HepG2 (cell line): ENCODE results near the gene DNAJC8. TPM values are rescaled to one million over a fixed set of nuclear protein-coding genes. Genes with fewer than 3 reads are reported as not detected.

Experiments
- ATAD3A ChIP-seq: sonication (generic); formaldehyde crosslinking; IDR thresholded peaks from 2 replicates; pipeline ENCODE4 v1.4.0; 2020; ENCODE audit warnings: missing genetic modification reagents
- CEBPG ChIP-seq: IDR thresholded peaks from 2 replicates; pipeline ENCODE4 v1.6.1; 2016
- HDAC1 ChIP-seq: sonication (generic); formaldehyde crosslinking; IDR thresholded peaks from 2 replicates; pipeline ENCODE4 v1.5.1; 2020; ENCODE audit warnings: mild to moderate bottlenecking, missing genetic modification reagents
- NKX3-1 ChIP-seq: sonication (generic); formaldehyde crosslinking; IDR thresholded peaks from 2 replicates; pipeline ENCODE4 v1.5.0; 2020; ENCODE audit warnings: missing genetic modification reagents
- PCBP1 ChIP-seq: fragments of 200-400 bp; formaldehyde crosslinking; IDR thresholded peaks from 2 replicates; pipeline ENCODE4 v1.6.1; 2017; ENCODE audit warnings: mild to moderate bottlenecking, low read depth, low read length, borderline replicate concordance
- PITX1 ChIP-seq: sonication (generic); formaldehyde crosslinking; IDR thresholded peaks from 2 replicates; pipeline ENCODE4 v1.5.1; 2020; ENCODE audit warnings: mild to moderate bottlenecking, missing genetic modification reagents
- POLR2A ChIP-seq, 2 experiments: IDR thresholded peaks; 2 replicates each; pipeline ENCODE4 v1.6.1; 2011; ENCODE audit warnings: low read depth in 2 of 2, low read length in 2 of 2, mild to moderate bottlenecking in 1 of 2, moderate library complexity in 1 of 2; ENCODE audit not compliant: insufficient read depth in 1 of 2
- TARDBP ChIP-seq: sonication (generic); formaldehyde crosslinking; IDR thresholded peaks from 2 replicates; pipeline ENCODE4 v1.8.0; 2022; ENCODE audit warnings: mild to moderate bottlenecking, missing genetic modification reagents
- ZNF563 ChIP-seq: sonication (generic); formaldehyde crosslinking; IDR thresholded peaks from 2 replicates; pipeline ENCODE4 v1.8.0; 2022; ENCODE audit warnings: mild to moderate bottlenecking, moderate library complexity, missing genetic modification reagents
- ZSCAN25 ChIP-seq: sonication (generic); formaldehyde crosslinking; IDR thresholded peaks from 2 replicates; pipeline ENCODE4 v1.8.0; 2022; ENCODE audit warnings: mild to moderate bottlenecking, missing genetic modification reagents
- polyA plus RNA-seq, 8 experiments: library from polyadenylated mRNA; depleted of rRNA in 3 of 8; stranded (reverse) in 7 of 8; unstranded in 1 of 8; fragments of >200 nt; fragmentation: Illumina TruSeq in 4 of 8; extraction: Trizol in 4 of 8; gene quantifications; 2 replicates each; pipeline versions ENCODE4 v1.2.1 to v1.2.3, GENCODE V29; 2011 to 2016; ENCODE audit warnings: low read depth in 4 of 8, missing spikeins in 1 of 8, mixed read lengths in 1 of 8; ENCODE audit not compliant: insufficient read depth in 1 of 8
- total RNA-seq, 5 experiments: library from RNA; depleted of rRNA; stranded (reverse); fragments of >200 nt; fragmentation: Illumina TruSeq; extraction: Trizol; gene quantifications; 2 replicates each; pipeline ENCODE4 v1.2.3, GENCODE V29; 2016; ENCODE audit warnings: low read depth in 1 of 5
- TF ChIP-seq, protein P1 (sequence below): sonication (generic); formaldehyde crosslinking; IDR thresholded peaks from 2 replicates; pipeline ENCODE4 v1.5.1; 2020; ENCODE audit warnings: mild to moderate bottlenecking, missing genetic modification reagents, moderate library complexity
- TF ChIP-seq, protein P2 (sequence below): sonication (generic); formaldehyde crosslinking; IDR thresholded peaks from 2 replicates; pipeline ENCODE4 v1.4.0; 2020; ENCODE audit warnings: mild to moderate bottlenecking, missing genetic modification reagents
- TF ChIP-seq, protein P3 (sequence below): sonication (generic); formaldehyde crosslinking; IDR thresholded peaks from 2 replicates; pipeline ENCODE4 v1.4.0; 2020; ENCODE audit warnings: missing genetic modification reagents
- TF ChIP-seq, protein P4 (sequence below): IDR thresholded peaks from 2 replicates; pipeline ENCODE4 v1.6.1; 2016; ENCODE audit warnings: missing biosample characterization, missing genetic modification reagents, low read depth
- TF ChIP-seq, protein P5 (sequence below): sonication (generic); formaldehyde crosslinking; IDR thresholded peaks from 2 replicates; pipeline ENCODE4 v1.4.0; 2020; ENCODE audit warnings: missing genetic modification reagents

Gene DNAJC8
- total and polyA plus RNA-seq, 2 of the 13 experiments (the other 11 are each of a cell fraction or from before 2014, with no cell fraction given) = 54.5 to 126 TPM

DNA sequence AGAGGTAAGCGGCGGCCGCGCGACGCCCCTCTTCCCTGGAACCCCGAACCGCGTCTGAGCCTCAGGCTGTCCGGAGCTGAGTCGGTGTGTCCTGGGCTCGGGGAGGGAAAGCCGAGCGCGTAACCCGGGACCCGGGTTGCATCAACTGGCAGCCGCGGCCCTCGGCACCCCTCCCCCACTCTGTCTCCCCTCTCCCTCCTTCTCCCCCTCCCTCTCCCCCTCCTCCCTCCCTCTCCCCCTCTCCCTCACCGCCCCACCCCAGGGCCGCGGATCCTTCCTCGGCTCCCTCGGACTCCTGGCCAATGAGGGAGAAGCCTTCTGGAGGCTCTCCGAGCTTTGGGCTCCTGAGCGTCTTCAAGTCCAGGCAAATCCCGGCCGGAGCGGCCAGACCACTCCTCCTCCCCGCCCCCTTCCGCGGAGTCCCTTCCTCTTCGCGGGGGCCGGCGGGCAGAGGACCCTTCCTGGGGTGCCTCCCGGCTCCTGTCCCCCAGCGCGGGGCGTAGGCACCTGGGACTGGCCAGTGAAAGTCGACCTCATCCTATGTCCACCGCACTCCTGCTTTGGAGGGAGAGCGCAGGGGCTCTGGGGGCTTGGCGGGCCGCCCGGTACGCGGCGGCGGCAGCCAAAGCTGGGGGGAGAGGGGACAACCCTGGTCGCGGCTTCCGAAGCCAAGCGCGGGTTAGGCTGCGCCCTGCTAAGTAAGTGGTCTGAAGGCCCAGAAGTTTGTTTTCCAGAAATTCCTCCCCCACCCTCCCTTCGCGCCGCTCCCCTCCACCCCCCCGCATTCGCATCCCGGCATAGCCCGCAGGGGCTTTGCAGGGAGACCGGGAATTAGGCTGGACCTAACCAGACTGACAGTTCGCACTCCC, 27.3 kb upstream of the DNAJC8 start (continued):
- TF ChIP-seq, protein P1, sequence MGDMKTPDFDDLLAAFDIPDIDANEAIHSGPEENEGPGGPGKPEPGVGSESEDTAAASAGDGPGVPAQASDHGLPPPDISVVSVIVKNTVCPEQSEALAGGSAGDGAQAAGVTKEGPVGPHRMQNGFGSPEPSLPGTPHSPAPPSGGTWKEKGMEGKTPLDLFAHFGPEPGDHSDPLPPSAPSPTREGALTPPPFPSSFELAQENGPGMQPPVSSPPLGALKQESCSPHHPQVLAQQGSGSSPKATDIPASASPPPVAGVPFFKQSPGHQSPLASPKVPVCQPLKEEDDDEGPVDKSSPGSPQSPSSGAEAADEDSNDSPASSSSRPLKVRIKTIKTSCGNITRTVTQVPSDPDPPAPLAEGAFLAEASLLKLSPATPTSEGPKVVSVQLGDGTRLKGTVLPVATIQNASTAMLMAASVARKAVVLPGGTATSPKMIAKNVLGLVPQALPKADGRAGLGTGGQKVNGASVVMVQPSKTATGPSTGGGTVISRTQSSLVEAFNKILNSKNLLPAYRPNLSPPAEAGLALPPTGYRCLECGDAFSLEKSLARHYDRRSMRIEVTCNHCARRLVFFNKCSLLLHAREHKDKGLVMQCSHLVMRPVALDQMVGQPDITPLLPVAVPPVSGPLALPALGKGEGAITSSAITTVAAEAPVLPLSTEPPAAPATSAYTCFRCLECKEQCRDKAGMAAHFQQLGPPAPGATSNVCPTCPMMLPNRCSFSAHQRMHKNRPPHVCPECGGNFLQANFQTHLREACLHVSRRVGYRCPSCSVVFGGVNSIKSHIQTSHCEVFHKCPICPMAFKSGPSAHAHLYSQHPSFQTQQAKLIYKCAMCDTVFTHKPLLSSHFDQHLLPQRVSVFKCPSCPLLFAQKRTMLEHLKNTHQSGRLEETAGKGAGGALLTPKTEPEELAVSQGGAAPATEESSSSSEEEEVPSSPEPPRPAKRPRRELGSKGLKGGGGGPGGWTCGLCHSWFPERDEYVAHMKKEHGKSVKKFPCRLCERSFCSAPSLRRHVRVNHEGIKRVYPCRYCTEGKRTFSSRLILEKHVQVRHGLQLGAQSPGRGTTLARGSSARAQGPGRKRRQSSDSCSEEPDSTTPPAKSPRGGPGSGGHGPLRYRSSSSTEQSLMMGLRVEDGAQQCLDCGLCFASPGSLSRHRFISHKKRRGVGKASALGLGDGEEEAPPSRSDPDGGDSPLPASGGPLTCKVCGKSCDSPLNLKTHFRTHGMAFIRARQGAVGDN (CRISPR knock-in tag) = peak; percentile 24
- no peak for TF ChIP-seq NKX3-1 (CRISPR knock-in tag)
- 0 out of 2 replicates have a peak, but pooled peaks have one; percentile 1 for TF ChIP-seq ZNF563
- peak; percentile 87; the same call in 1 of the 2 replicates for TF ChIP-seq PCBP1
- no peak for TF ChIP-seq PITX1 (CRISPR knock-in tag)
- TF ChIP-seq, protein P2, sequence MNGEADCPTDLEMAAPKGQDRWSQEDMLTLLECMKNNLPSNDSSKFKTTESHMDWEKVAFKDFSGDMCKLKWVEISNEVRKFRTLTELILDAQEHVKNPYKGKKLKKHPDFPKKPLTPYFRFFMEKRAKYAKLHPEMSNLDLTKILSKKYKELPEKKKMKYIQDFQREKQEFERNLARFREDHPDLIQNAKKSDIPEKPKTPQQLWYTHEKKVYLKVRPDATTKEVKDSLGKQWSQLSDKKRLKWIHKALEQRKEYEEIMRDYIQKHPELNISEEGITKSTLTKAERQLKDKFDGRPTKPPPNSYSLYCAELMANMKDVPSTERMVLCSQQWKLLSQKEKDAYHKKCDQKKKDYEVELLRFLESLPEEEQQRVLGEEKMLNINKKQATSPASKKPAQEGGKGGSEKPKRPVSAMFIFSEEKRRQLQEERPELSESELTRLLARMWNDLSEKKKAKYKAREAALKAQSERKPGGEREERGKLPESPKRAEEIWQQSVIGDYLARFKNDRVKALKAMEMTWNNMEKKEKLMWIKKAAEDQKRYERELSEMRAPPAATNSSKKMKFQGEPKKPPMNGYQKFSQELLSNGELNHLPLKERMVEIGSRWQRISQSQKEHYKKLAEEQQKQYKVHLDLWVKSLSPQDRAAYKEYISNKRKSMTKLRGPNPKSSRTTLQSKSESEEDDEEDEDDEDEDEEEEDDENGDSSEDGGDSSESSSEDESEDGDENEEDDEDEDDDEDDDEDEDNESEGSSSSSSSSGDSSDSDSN = 0 out of 2 replicates have a peak, but pooled peaks have one; percentile 61
- TF ChIP-seq CEBPG (CRISPR knock-in tag) = peak; percentile 73
- TF ChIP-seq, protein P3, sequence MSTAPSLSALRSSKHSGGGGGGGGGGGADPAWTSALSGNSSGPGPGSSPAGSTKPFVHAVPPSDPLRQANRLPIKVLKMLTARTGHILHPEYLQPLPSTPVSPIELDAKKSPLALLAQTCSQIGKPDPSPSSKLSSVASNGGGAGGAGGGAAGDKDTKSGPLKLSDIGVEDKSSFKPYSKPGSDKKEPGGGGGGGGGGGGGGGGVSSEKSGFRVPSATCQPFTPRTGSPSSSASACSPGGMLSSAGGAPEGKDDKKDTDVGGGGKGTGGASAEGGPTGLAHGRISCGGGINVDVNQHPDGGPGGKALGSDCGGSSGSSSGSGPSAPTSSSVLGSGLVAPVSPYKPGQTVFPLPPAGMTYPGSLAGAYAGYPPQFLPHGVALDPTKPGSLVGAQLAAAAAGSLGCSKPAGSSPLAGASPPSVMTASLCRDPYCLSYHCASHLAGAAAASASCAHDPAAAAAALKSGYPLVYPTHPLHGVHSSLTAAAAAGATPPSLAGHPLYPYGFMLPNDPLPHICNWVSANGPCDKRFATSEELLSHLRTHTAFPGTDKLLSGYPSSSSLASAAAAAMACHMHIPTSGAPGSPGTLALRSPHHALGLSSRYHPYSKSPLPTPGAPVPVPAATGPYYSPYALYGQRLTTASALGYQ (CRISPR knock-in tag) = no peak
- TF ChIP-seq POLR2A (IDR thresholded peaks at IDR 0.05; ENCODE audit: insufficient read depth in 1 of 2, low read depth in 2 of 2, low read length in 2 of 2) = 0 out of 4 replicates have a peak, but pooled peaks of 1 of the 2 experiments have one; percentile 27
- TF ChIP-seq, protein P4, sequence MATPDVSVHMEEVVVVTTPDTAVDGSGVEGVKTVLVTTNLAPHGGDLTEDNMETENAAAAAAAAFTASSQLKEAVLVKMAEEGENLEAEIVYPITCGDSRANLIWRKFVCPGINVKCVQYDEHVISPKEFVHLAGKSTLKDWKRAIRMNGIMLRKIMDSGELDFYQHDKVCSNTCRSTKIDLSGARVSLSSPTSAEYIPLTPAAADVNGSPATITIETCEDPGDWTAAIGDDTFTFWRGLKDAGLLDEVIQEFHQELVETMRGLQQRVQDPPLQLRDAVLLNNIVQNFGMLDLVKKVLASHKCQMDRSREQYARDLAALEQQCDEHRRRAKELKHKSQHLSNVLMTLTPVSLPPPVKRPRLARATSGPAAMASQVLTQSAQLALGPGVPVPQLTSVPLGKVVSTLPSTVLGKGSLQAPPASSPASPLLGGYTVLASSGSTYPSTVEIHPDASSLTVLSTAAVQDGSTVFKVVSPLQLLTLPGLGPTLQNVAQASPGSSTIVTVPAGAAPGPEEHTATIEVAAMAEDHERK (CRISPR knock-in tag) = no peak
- TF ChIP-seq, protein P5, sequence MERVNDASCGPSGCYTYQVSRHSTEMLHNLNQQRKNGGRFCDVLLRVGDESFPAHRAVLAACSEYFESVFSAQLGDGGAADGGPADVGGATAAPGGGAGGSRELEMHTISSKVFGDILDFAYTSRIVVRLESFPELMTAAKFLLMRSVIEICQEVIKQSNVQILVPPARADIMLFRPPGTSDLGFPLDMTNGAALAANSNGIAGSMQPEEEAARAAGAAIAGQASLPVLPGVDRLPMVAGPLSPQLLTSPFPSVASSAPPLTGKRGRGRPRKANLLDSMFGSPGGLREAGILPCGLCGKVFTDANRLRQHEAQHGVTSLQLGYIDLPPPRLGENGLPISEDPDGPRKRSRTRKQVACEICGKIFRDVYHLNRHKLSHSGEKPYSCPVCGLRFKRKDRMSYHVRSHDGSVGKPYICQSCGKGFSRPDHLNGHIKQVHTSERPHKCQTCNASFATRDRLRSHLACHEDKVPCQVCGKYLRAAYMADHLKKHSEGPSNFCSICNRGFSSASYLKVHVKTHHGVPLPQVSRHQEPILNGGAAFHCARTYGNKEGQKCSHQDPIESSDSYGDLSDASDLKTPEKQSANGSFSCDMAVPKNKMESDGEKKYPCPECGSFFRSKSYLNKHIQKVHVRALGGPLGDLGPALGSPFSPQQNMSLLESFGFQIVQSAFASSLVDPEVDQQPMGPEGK (CRISPR knock-in tag) = peak; percentile 67
- peak; percentile 7; the same call in 1 of the 2 replicates for TF ChIP-seq TARDBP (CRISPR knock-in tag)
- no peak for TF ChIP-seq ATAD3A (CRISPR knock-in tag)
- TF ChIP-seq ZSCAN25 (CRISPR knock-in tag) = 0 out of 2 replicates have a peak, but pooled peaks have one; percentile 5
- TF ChIP-seq HDAC1 = peak; percentile 30; the same call in 1 of the 2 replicates
